Upper lobe of left lung (tissue), 6 donors: ENCODE measurements around the gene SMYD3. TPM values are rescaled to one million over a fixed set of nuclear protein-coding genes. Genes with fewer than 3 reads are reported as not detected.

ENCODE experiments used
- ATAC-seq, 2 donors: fragments of 200-7000 bp; cut with Tn5 transposase; one replicate each; pipeline ENCODE4 v1.9.1; 2022; ENCODE audit warnings: mild to moderate bottlenecking in 2 of 2, moderate library complexity in 2 of 2; ENCODE audit not compliant: low FRiP score in 2 of 2
- DNase-seq, 2 donors: peaks; one replicate each; pipeline ENCODE4 v3.0.0-alpha.2; 2019 to 2020
- H3K27ac ChIP-seq, 4 donors: fragments of 200-600 bp; sonication (generic); one replicate each; pipeline ENCODE4 v1.5.1; 2016 to 2019
- H3K27me3 ChIP-seq, 4 donors: fragments of 200-600 bp; sonication (generic); one replicate each; pipeline ENCODE4 v1.5.1; 2017 to 2019
- H3K36me3 ChIP-seq, 4 donors: fragments of 200-600 bp; sonication (generic); one replicate each; pipeline ENCODE4 v1.5.1; 2016 to 2019
- H3K4me1 ChIP-seq, 4 donors: fragments of 200-600 bp; sonication (generic); one replicate each; pipeline ENCODE4 v1.5.1; 2018 to 2019
- H3K4me3 ChIP-seq, 4 donors: fragments of 200-600 bp; sonication (generic); one replicate each; pipeline ENCODE4 v1.5.1; 2017 to 2019; ENCODE audit warnings: mild to moderate bottlenecking in 2 of 4, moderate library complexity in 1 of 4
- H3K9me3 ChIP-seq, 4 donors: fragments of 200-600 bp; sonication (generic); one replicate each; pipeline ENCODE4 v1.5.1; 2018 to 2019
- EP300 ChIP-seq, 4 donors: sonication (generic); formaldehyde crosslinking; IDR thresholded peaks; one replicate each; pipeline ENCODE4 v1.5.1; 2017; ENCODE audit warnings: antibody characterized with exemption in 4 of 4, control low read depth in 2 of 4
- POLR2A ChIP-seq, 4 donors: fragments of 450-650 bp; IDR thresholded peaks; one replicate each; pipeline ENCODE4 v1.5.1; 2016 to 2017; ENCODE audit warnings: antibody characterized with exemption in 4 of 4, mild to moderate bottlenecking in 2 of 4
- POLR2AphosphoS5 ChIP-seq, 2 donors: sonication (generic); formaldehyde crosslinking; IDR thresholded peaks; one replicate each; pipeline ENCODE4 v1.5.1; 2017; ENCODE audit warnings: antibody characterized with exemption in 2 of 2
- WGBS, 2 donors: methylation state at CpG; one replicate each; pipeline ENCODE4 v1.1.5; 2017 to 2018; 5-methylcytosine and 5-hydroxymethylcytosine counted together
- total RNA-seq, 6 donors: library from RNA; depleted of rRNA in 4 of 6; stranded (reverse); fragments of >200 nt in 4 of 6; gene quantifications; one replicate each; pipeline versions ENCODE4 v1.1.0 to v1.2.1, GENCODE V29; 2016 to 2021
- TF ChIP-seq, protein P1 (sequence below), 6 experiments: fragments of 450-650 bp in 4 of 6; fragments of 200-600 bp in 2 of 6; sonication (generic) in 2 of 6; IDR thresholded peaks; one replicate each; pipeline ENCODE4 v1.5.1; 2016 to 2019; ENCODE audit warnings: antibody characterized with exemption in 6 of 6
- donor health status: DM: no; HTN: no; CAD: no; lungs with moderate emphysema.
- donor health status: DM: no; HTN: yes; CAD: no; lungs with severe emphysema.

Gene SMYD3
- total RNA-seq, 6 donors from 2014 or later, result 22.7 to 109 (median 34.0) TPM

DNA sequence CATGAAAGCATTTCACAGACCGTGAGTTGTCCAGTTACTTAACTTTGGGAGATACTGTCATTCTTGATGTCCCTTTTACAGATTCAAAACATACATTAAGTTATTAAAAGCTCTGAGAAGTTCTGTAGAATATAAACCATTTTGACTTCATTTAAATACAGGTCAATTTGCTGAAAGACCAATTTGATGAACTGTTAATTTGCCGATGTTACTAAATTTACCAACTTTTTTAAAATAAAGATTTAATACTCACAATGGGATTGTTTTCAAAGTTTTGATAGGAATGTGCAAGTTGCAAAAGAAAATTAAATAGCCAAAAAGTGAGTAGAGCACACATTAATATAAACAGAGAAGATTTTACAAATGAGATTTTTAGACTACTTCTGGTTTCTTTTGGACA lies 666.1 kb downstream of the SMYD3 start:
- ATAC-seq, result no peak
- Histone ChIP-seq H3K9me3 (no peaks in the 10 kb centered on the region), H3K27ac (no peak overlapping the region), H3K36me3 (no peaks in the 10 kb centered on the region), H3K4me3 (no peak overlapping the region), H3K27me3 (no peaks in the 10 kb centered on the region), H3K4me1 (no peaks in the 10 kb centered on the region)
- TF ChIP-seq POLR2A (IDR thresholded peaks at IDR 0.05) (no peak), POLR2AphosphoS5 (IDR thresholded peaks at IDR 0.05) (no peak), EP300 (IDR thresholded peaks at IDR 0.05) (no peak)
- TF ChIP-seq, protein P1, sequence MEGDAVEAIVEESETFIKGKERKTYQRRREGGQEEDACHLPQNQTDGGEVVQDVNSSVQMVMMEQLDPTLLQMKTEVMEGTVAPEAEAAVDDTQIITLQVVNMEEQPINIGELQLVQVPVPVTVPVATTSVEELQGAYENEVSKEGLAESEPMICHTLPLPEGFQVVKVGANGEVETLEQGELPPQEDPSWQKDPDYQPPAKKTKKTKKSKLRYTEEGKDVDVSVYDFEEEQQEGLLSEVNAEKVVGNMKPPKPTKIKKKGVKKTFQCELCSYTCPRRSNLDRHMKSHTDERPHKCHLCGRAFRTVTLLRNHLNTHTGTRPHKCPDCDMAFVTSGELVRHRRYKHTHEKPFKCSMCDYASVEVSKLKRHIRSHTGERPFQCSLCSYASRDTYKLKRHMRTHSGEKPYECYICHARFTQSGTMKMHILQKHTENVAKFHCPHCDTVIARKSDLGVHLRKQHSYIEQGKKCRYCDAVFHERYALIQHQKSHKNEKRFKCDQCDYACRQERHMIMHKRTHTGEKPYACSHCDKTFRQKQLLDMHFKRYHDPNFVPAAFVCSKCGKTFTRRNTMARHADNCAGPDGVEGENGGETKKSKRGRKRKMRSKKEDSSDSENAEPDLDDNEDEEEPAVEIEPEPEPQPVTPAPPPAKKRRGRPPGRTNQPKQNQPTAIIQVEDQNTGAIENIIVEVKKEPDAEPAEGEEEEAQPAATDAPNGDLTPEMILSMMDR (IDR thresholded peaks at IDR 0.05), result no peak
- WGBS, 2 donors, result 41 to 45% methylated on average over 2 of the region's 2 CpGs
- DNase-seq, result no peak

DNA sequence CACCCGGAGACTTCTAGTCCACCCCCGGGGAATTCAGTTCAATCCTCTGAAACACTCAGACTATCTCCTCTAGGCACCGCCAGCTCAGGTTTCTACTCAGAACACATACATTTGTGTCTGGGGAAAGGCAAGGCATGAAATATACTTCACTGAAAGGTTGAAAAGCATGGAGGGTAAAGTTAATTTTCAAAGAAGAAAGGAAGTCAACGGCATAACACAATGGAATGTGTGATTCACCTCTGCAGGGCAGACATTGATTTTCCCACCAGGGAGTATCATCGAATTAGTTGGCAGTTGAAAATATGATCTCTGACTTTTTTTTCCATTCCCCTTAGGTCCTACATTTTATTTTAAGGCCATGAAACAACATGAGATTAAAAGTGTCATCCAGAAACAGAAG lies 669.4 kb downstream of the SMYD3 start:
- WGBS, 2 donors, result 85 to 89% methylated on average over 5 of the region's 5 CpGs
- Histone ChIP-seq H3K9me3 (no peaks in the 10 kb centered on the region), H3K4me3 (no peak overlapping the region), H3K27me3 (no peaks in the 10 kb centered on the region), H3K36me3 (no peaks in the 10 kb centered on the region), H3K4me1 (no peaks in the 10 kb centered on the region), H3K27ac (no peak overlapping the region)
- TF ChIP-seq POLR2AphosphoS5 (IDR thresholded peaks at IDR 0.05) (no peak), EP300 (IDR thresholded peaks at IDR 0.05) (no peak), POLR2A (IDR thresholded peaks at IDR 0.05) (no peak)
- TF ChIP-seq, protein P1 (IDR thresholded peaks at IDR 0.05), result no peak
- ATAC-seq (no peak), DNase-seq (no peak)

GRCh38 chr1:245835386-245835785 lies 671.7 kb downstream of the SMYD3 start:
- TF ChIP-seq EP300 (IDR thresholded peaks at IDR 0.05) (no peak), POLR2A (IDR thresholded peaks at IDR 0.05) (no peak), POLR2AphosphoS5 (IDR thresholded peaks at IDR 0.05) (no peak)
- TF ChIP-seq, protein P1 (IDR thresholded peaks at IDR 0.05), result no peak
- Histone ChIP-seq H3K9me3 (no peaks in the 10 kb centered on the region), H3K4me3 (no peak overlapping the region), H3K4me1 (no peaks in the 10 kb centered on the region), H3K36me3 (no peaks in the 10 kb centered on the region), H3K27me3 (no peaks in the 10 kb centered on the region), H3K27ac (no peak overlapping the region)
- WGBS, 2 donors, result 97 to 99% methylated on average over 6 of the region's 6 CpGs
- ATAC-seq (no peak), DNase-seq (no peak)

- Histone ChIP-seq H3K4me1 (no peaks in the 10 kb centered on the region), H3K27ac (no peak overlapping the region), H3K36me3 (no peaks in the 10 kb centered on the region), H3K9me3 (no peaks in the 10 kb centered on the region), H3K27me3 (no peaks in the 10 kb centered on the region), H3K4me3 (no peak overlapping the region)
- TF ChIP-seq POLR2A (IDR thresholded peaks at IDR 0.05), result no peak
- no peak for TF ChIP-seq EP300 (IDR thresholded peaks at IDR 0.05)
- TF ChIP-seq, protein P1 (IDR thresholded peaks at IDR 0.05), result no peak
- TF ChIP-seq POLR2AphosphoS5 (IDR thresholded peaks at IDR 0.05), result no peak
- DNase-seq (no peak), ATAC-seq (no peak)
- WGBS, 2 donors, result 98 to 100% methylated on average over 5 of the region's 5 CpGs
Measured at GRCh38 chr1:245834002-245834401, 673.1 kb downstream of the SMYD3 start.

DNA sequence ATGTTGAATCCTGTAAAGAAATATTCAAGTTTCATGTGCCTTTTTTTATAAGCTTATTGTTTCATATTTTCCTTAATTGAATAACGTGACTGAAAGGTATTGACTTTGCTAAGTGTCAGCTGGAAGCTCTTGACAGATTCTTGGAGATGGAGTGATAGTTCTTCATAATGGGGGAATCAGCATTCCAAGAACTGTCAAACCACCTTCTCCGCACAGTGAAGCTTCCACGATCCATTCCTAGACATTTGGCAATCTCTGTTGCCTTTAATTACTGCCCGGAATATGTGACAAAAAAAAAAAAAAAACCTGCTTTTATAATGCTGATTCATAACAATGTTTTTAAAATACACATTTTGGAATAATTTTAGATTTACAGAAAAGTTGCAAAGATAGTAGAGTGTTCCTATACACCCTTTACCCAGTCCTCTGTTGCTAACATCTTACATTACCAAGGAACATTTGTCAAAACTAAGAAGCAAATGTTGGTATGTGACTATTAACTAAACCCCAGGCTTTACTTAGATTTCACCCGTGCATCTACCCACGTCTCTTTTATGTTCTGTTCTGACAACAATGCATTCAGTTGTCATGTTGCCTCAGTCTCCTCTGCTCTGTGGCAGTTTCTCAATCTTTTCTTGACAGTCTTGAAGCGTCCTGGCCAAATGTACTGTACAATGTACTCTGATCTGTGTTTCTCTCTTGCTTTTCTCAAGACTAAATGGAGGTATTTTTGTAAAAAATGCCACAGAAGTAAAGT lies 674.1 kb downstream of the SMYD3 start:
- no peaks in the 10 kb centered on the region for H3K4me1 ChIP-seq
- WGBS, 2 donors, result 92% methylated on average over 7 of the region's 7 CpGs
- TF ChIP-seq POLR2A (IDR thresholded peaks at IDR 0.05) (no peak), POLR2AphosphoS5 (IDR thresholded peaks at IDR 0.05) (no peak), EP300 (IDR thresholded peaks at IDR 0.05) (no peak)
- TF ChIP-seq, protein P1 (IDR thresholded peaks at IDR 0.05), result no peak
- H3K27ac ChIP-seq, result no peak overlapping the region
- no peak overlapping the region for H3K4me3 ChIP-seq
- H3K9me3 ChIP-seq, result no peaks in the 10 kb centered on the region
- no peaks in the 10 kb centered on the region for H3K36me3 ChIP-seq
- DNase-seq (no peak), ATAC-seq (no peak)
- H3K27me3 ChIP-seq, result no peaks in the 10 kb centered on the region
